LNCAP (cell line): Measurements from ENCODE around the gene SPRR1A.

Source experiments
- CTCF ChIP-seq: fragments of 450-650 bp; IDR thresholded peaks from 2 replicates; pipeline ENCODE4 v1.5.1; 2017; ENCODE audit warnings: mild to moderate bottlenecking

SPRR1A gene

GRCh38 chr1:152972196-152972886 is 11.5 kb upstream of the SPRR1A start:
- TF ChIP-seq CTCF = no peak

GRCh38 chr1:152976688-152977087 is 7.2 kb upstream of the SPRR1A start:
- TF ChIP-seq CTCF = no peak

GRCh38 chr1:152977614-152978013 is 6.3 kb upstream of the SPRR1A start:
- no peak for TF ChIP-seq CTCF

GRCh38 chr1:152980676-152981075 is 3.2 kb upstream of the SPRR1A start:
- TF ChIP-seq CTCF = no peak

DNA sequence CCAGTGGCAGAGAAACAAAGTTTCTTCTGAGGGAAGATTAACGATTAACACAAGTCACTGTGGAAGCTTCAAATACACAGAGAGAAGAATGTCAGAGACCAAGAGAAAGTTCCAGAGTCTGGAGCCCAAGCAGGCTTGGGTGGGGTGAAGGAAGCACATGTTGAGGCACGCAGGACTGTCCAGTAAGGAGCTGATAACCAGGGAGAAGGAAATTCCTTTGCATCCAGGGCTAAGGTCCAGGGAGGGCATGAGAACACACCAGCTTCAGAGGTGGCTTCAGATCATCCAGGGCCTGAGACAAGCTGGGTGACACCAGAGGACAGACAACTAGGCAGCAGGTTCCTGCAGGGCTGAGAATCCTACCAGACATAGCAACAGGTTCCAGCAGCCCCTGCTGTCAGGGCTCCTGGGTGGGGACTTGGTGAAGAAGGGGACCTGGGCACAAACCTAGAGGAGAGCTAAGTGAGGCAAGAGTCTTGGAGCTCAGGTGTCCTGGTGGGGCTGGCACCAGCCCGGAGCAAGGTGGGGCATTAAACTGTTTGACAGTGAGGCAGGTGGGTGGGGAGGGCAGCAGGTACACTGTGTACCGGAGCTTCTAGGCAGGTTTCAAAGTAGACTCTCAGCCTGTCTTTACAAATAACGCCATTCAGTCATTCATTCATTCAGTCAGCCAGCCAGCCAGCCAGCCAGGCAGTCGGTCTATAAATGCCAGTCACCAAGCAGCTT is 2.6 kb upstream of the SPRR1A start:
- TF ChIP-seq CTCF = no peak

- no peak for TF ChIP-seq CTCF
Measured at GRCh38 chr1:152982076-152982475, 1.8 kb upstream of the SPRR1A start.

- no peak for TF ChIP-seq CTCF
Measured at GRCh38 chr1:152983234-152983633, 647 bp upstream of the SPRR1A start.
